ENCODE data around the gene RILPL1. TPM values are rescaled to one million over a fixed set of nuclear protein-coding genes. Genes with fewer than 3 reads are reported as not detected.

Gene RILPL1
- total RNA-seq, 2 experiments from 2014 or later: 0.38 to 0.86 TPM

DNA sequence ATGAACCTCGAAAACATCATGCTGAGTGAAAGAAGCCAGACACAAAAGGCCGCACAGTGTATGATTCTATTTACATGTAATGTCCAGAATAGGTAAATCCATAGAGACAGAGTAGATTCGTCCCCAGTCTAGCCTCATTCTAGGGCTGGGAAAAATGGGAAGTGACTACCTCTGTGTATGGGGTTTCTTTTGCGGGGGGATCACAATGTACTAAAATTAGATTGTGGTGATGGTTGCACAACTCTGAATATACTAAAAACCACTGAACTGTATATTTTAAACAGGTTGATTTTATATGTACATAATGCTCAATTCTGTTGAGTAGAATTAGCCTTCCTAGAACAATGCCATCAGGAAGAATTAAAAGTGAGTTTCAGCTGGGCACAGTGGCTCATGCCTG is 90.7 kb downstream of the RILPL1 start:
- Histone ChIP-seq H3K4me3 (ENCODE audit: low read depth, low read length, poor library complexity, severe bottlenecking) (no peak overlapping the region), H2AFZ (ENCODE audit: low read length) (no peak overlapping the region), H3K27ac (ENCODE audit: low read depth, low read length, poor library complexity, severe bottlenecking) (no peak overlapping the region), H4K20me1 (ENCODE audit: insufficient read depth, low read length) (no peaks in the 10 kb centered on the region), H3K9me2 (ENCODE audit: insufficient read depth, low read length) (no peaks in the 10 kb centered on the region), H3K79me2 (ENCODE audit: insufficient read depth, low read depth, low read length) (no peaks in the 10 kb centered on the region), H3K9me3 (ENCODE audit: low read length) (no peaks in the 10 kb centered on the region), H3K36me3 (ENCODE audit: insufficient read depth, low read length) (no peaks in the 10 kb centered on the region), H3K4me1 (ENCODE audit: insufficient read depth, low read length, poor library complexity, severe bottlenecking) (peaks cover 27% of the 10 kb centered on the region), H3K4me2 (ENCODE audit: low read length) (no peak overlapping the region)
- TF ChIP-seq, protein P1, sequence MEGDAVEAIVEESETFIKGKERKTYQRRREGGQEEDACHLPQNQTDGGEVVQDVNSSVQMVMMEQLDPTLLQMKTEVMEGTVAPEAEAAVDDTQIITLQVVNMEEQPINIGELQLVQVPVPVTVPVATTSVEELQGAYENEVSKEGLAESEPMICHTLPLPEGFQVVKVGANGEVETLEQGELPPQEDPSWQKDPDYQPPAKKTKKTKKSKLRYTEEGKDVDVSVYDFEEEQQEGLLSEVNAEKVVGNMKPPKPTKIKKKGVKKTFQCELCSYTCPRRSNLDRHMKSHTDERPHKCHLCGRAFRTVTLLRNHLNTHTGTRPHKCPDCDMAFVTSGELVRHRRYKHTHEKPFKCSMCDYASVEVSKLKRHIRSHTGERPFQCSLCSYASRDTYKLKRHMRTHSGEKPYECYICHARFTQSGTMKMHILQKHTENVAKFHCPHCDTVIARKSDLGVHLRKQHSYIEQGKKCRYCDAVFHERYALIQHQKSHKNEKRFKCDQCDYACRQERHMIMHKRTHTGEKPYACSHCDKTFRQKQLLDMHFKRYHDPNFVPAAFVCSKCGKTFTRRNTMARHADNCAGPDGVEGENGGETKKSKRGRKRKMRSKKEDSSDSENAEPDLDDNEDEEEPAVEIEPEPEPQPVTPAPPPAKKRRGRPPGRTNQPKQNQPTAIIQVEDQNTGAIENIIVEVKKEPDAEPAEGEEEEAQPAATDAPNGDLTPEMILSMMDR (conservative IDR thresholded peaks at IDR 0.05; ENCODE audit: low read length): no peak
- TF ChIP-seq EZH2phosphoT487 (IDR thresholded peaks at IDR 0.05; ENCODE audit: borderline replicate concordance, low read depth, low read length): no peak
- no peak for DNase-seq (ENCODE audit: low spot score)
- intact Hi-C loops (cut with micrococcal nuclease; ENCODE audit: unreplicated experiment): no loop called here
- BruUV-seq (replicated peaks): no TSS peak
- CTCF ChIA-PET (ENCODE audit: unreplicated experiment): no interaction called here
- POLR2A ChIA-PET: interaction anchor here (0.6 kb wide), 1 partner anchor 93 kb away, joined by 3 read pairs; no protein-coding TSS in a partner anchor

DNA sequence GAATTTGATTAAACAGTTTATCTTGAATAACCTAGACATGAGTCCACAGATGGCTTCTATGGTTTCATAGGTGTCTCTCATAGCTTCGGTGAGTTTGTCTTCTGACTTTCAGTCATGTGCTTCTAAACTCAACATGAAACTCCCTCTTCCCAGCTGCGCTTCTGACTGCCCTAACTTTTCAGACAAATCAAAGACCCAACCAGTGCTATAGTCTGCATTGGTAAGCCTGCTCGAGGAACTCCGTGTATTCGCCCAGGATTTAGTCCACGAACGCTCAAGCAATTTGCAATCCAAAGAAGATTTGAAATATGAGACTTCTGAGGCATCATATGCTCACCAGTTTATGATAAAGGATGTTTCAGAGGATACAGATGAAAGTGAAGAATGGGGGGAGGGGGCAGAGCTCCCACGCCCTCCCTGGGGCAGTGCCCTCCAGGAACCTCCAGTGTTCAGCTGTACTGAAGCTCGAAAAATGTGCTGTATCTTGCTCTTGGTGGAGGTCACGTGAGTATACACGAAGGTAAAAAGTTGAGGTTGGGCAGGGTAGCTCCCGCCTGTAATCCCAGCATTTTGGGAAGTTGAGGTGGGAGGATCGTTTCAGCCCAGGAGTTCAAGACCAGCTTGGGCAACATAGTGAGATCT is 91.9 kb downstream of the RILPL1 start:
- no peak overlapping the region for H3K4me3 ChIP-seq (ENCODE audit: low read depth, low read length, poor library complexity, severe bottlenecking)
- peaks cover 31% of the 10 kb centered on the region for H3K4me1 ChIP-seq (ENCODE audit: insufficient read depth, low read length, poor library complexity, severe bottlenecking)
- intact Hi-C loops (cut with micrococcal nuclease; ENCODE audit: unreplicated experiment): no loop called here
- H3K79me2 ChIP-seq (ENCODE audit: insufficient read depth, low read depth, low read length): no peaks in the 10 kb centered on the region
- ChIA-PET CTCF (ENCODE audit: unreplicated experiment) (no interaction called here), POLR2A (interaction anchor here (0.5 to 1.1 kb wide), 3 partner anchors 18 to 84 kb away, joined by 3 to 4 read pairs (median 3); no protein-coding TSS in a partner anchor)
- BruUV-seq (replicated peaks): no TSS peak
- no peak overlapping the region for H3K27ac ChIP-seq (ENCODE audit: low read depth, low read length, poor library complexity, severe bottlenecking)
- DNase-seq (ENCODE audit: low spot score): no peak
- H3K9me3 ChIP-seq (ENCODE audit: low read length): no peaks in the 10 kb centered on the region
- TF ChIP-seq, protein P1 (conservative IDR thresholded peaks at IDR 0.05; ENCODE audit: low read length): no peak
- no peak for TF ChIP-seq EZH2phosphoT487 (IDR thresholded peaks at IDR 0.05; ENCODE audit: borderline replicate concordance, low read depth, low read length)
- no peaks in the 10 kb centered on the region for H4K20me1 ChIP-seq (ENCODE audit: insufficient read depth, low read length)
- H3K4me2 ChIP-seq (ENCODE audit: low read length): no peak overlapping the region
- H3K36me3 ChIP-seq (ENCODE audit: insufficient read depth, low read length): no peaks in the 10 kb centered on the region
- no peak overlapping the region for H2AFZ ChIP-seq (ENCODE audit: low read length)
- H3K9me2 ChIP-seq (ENCODE audit: insufficient read depth, low read length): no peaks in the 10 kb centered on the region
